A673 (cell line): Measurements from ENCODE around the gene C17orf50. TPM values are rescaled to one million over a fixed set of nuclear protein-coding genes. Genes with fewer than 3 reads are reported as not detected.
A peak's percentile ranks its signal among the peaks of the same experiment; 100 is the strongest.

Source experiments
- BruUV-seq: library from RNA; stranded (reverse); fragments of 400-500 nt; replicated peaks from 2 replicates; lab custom pipeline; 2021; lab: Mats Ljungman, UMichigan
- CTCF ChIA-PET: fragments of 300-600 bp; sonication (Branson Sonifier 250); formaldehyde crosslinking; loops from one replicate; lab custom pipeline; 2022; ENCODE audit warnings: antibody characterized with exemption; lab: Charles Lee
- POLR2A ChIA-PET: fragments of 300-600 bp; sonication (Branson Sonifier 250); formaldehyde crosslinking; loops from one replicate; lab custom pipeline; 2022; ENCODE audit warnings: antibody characterized with exemption; ENCODE audit not compliant: low non-redundant PET; lab: Charles Lee
- DNase-seq: peaks from one replicate; pipeline ENCODE4 v3.0.0-alpha.2; 2015; ENCODE audit warnings: low spot score
- H3K27ac ChIP-seq: fragments of 200-600 bp; sonication (generic); 2 replicates; pipeline ENCODE4 v1.5.1; 2016; ENCODE audit warnings: mixed run types, low read depth, mild to moderate bottlenecking, mixed read lengths, antibody characterized with exemption, low read length; ENCODE audit not compliant: poor library complexity, severe bottlenecking
- H3K27me3 ChIP-seq: fragments of 200-600 bp; sonication (generic); replicated peaks from 2 replicates; pipeline ENCODE4 v1.6.1; 2017; ENCODE audit warnings: mixed run types, low read depth, mild to moderate bottlenecking, mixed read lengths, antibody characterized with exemption, low read length; ENCODE audit not compliant: insufficient read depth, poor library complexity
- H3K36me3 ChIP-seq: fragments of 200-600 bp; sonication (generic); 2 replicates; pipeline ENCODE4 v1.6.1; 2016; ENCODE audit warnings: mixed run types, mild to moderate bottlenecking, mixed read lengths, antibody characterized with exemption, low read length; ENCODE audit not compliant: insufficient read depth, poor library complexity, severe bottlenecking
- H3K4me1 ChIP-seq: fragments of 200-600 bp; sonication (generic); 2 replicates; pipeline ENCODE4 v1.6.1; 2017; ENCODE audit warnings: mixed run types, mild to moderate bottlenecking, mixed read lengths, antibody characterized with exemption, low read length; ENCODE audit not compliant: insufficient read depth, poor library complexity, severe bottlenecking
- H3K4me3 ChIP-seq: fragments of 200-600 bp; sonication (generic); 2 replicates; pipeline ENCODE4 v1.5.1; 2016; ENCODE audit warnings: low read depth, mixed run types, mild to moderate bottlenecking, mixed read lengths, low read length; ENCODE audit not compliant: poor library complexity, severe bottlenecking
- H3K9me3 ChIP-seq: fragments of 200-600 bp; sonication (generic); 2 replicates; pipeline ENCODE4 v1.6.1; 2016; ENCODE audit warnings: mixed run types, low read depth, mild to moderate bottlenecking, mixed read lengths, antibody characterized with exemption, low read length; ENCODE audit not compliant: poor library complexity, severe bottlenecking
- CTCF ChIP-seq: fragments of 300-800, 200-600 bp; sonication (generic); conservative IDR thresholded peaks from 2 replicates; pipeline ENCODE4 v1.5.1; 2017; ENCODE audit warnings: low read depth, mild to moderate bottlenecking, antibody characterized with exemption, low read length, moderate library complexity, mixed read lengths
- EZH2 ChIP-seq: fragments of 200-600 bp; sonication (generic); IDR thresholded peaks from 2 replicates; pipeline ENCODE4 v1.6.1; 2017; ENCODE audit warnings: borderline replicate concordance, low read depth, mild to moderate bottlenecking, mixed read lengths, antibody characterized with exemption, low read length; ENCODE audit not compliant: poor library complexity, severe bottlenecking
- intact Hi-C: fragments of 100-400 bp; cut with micrococcal nuclease; formaldehyde crosslinking; loops from one replicate; pipeline ENCODE4 v1.10.0; 2022; ENCODE audit not compliant: unreplicated experiment
- total RNA-seq: library from RNA; stranded (reverse); gene quantifications from 2 replicates; pipeline ENCODE4 v1.2.3, GENCODE V29; 2021

C17orf50 gene
- total RNA-seq, 1 experiment from 2014 or later: not detected

GRCh38 chr17:35799942-35800341 is 39.3 kb downstream of the C17orf50 start:
- intact Hi-C loops: no loop called here
- no TSS peak for BruUV-seq
- Histone ChIP-seq H3K27me3 (no peaks in the 10 kb centered on the region), H3K9me3 (no peaks in the 10 kb centered on the region), H3K4me3 (no peak overlapping the region), H3K27ac (no peak overlapping the region), H3K36me3 (no peaks in the 10 kb centered on the region), H3K4me1 (no peaks in the 10 kb centered on the region)
- ChIA-PET CTCF (interaction anchor here (1.4 kb wide), 1 partner anchor 36 kb away, joined by 4 read pairs; no protein-coding TSS in a partner anchor), POLR2A (no interaction called here)
- DNase-seq: no peak
- TF ChIP-seq EZH2: no peak
- TF ChIP-seq CTCF: no peak

GRCh38 chr17:35801583-35802224 is 41.0 kb downstream of the C17orf50 start:
- POLR2A ChIA-PET: no interaction called here
- intact Hi-C loops: no loop called here
- TF ChIP-seq CTCF: no peak
- TF ChIP-seq EZH2: no peak

GRCh38 chr17:35804658-35805192 is 44.0 kb downstream of the C17orf50 start:
- peaks cover 7% of the 10 kb centered on the region for H3K4me1 ChIP-seq
- no peak for TF ChIP-seq EZH2
- peak; percentile 66 for TF ChIP-seq CTCF
- no peaks in the 10 kb centered on the region for H3K9me3 ChIP-seq
- CTCF ChIA-PET: interaction anchor here (0.6 to 0.7 kb wide), 2 partner anchors 41 to 492 kb away, joined by 3 to 9 read pairs; no protein-coding TSS in a partner anchor
- intact Hi-C loops: loop anchor here (5.0 kb wide), 1 partner anchor 42 kb away; the partner anchor contains the start of gene C17orf50
- BruUV-seq: no TSS peak
- H3K27me3 ChIP-seq: no peaks in the 10 kb centered on the region
- H3K27ac ChIP-seq: no peak overlapping the region
- H3K36me3 ChIP-seq: no peaks in the 10 kb centered on the region
- DNase-seq: peak; percentile 70
- POLR2A ChIA-PET: interaction anchor here (0.6 kb wide), 1 partner anchor 246 kb away, joined by 3 read pairs; no protein-coding TSS in a partner anchor
- H3K4me3 ChIP-seq: no peak overlapping the region

More at GRCh38 chr17:35801583-35802224, 41.0 kb downstream of the C17orf50 start:
- no peak overlapping the region for H3K4me3 ChIP-seq
- CTCF ChIA-PET: interaction anchor here (0.6 kb wide), 1 partner anchor 52 kb away, joined by 3 read pairs; no protein-coding TSS in a partner anchor
- no peaks in the 10 kb centered on the region for H3K27me3 ChIP-seq
- no peaks in the 10 kb centered on the region for H3K9me3 ChIP-seq
- H3K27ac ChIP-seq: no peak overlapping the region
- no TSS peak for BruUV-seq
- peak; percentile 27 for DNase-seq
- no peaks in the 10 kb centered on the region for H3K4me1 ChIP-seq
- H3K36me3 ChIP-seq: no peaks in the 10 kb centered on the region
